Liver (tissue), 3 donors: ENCODE data around the gene EZR.
A peak's percentile ranks its signal among the peaks of the same experiment; 100 is the strongest.

Source experiments
- HNF4G ChIP-seq: IDR thresholded peaks from 2 replicates; pipeline ENCODE4 v1.6.1; 2016; ENCODE audit warnings: antibody characterized with exemption
- JUND ChIP-seq, 2 donors: IDR thresholded peaks; 2 replicates each; pipeline ENCODE4 v1.6.1; 2016; ENCODE audit warnings: antibody characterized with exemption in 2 of 2
- RAD21 ChIP-seq, 2 donors: IDR thresholded peaks; 2 replicates each; pipeline ENCODE4 v1.6.1; 2016; ENCODE audit warnings: antibody characterized with exemption in 2 of 2, mild to moderate bottlenecking in 2 of 2
- SP1 ChIP-seq: IDR thresholded peaks from 2 replicates; pipeline ENCODE4 v1.6.1; 2018; ENCODE audit warnings: antibody characterized with exemption, mild to moderate bottlenecking
- TF ChIP-seq, protein P1 (sequence below): fragments of 150-350 bp; IDR thresholded peaks from 2 replicates; pipeline ENCODE4 v1.5.1; 2017; ENCODE audit warnings: improper control_type of control experiment, low read depth, low read length; ENCODE audit not compliant: missing input control
- TF ChIP-seq, protein P2 (sequence below): IDR thresholded peaks from 2 replicates; pipeline ENCODE4 v1.6.1; 2016; ENCODE audit warnings: antibody characterized with exemption
- TF ChIP-seq, protein P3 (sequence below): IDR thresholded peaks from 2 replicates; pipeline ENCODE4 v1.6.1; 2016; ENCODE audit warnings: antibody characterized with exemption, mild to moderate bottlenecking
- donor health status: healthy.
- donor health status: healthy.

DNA sequence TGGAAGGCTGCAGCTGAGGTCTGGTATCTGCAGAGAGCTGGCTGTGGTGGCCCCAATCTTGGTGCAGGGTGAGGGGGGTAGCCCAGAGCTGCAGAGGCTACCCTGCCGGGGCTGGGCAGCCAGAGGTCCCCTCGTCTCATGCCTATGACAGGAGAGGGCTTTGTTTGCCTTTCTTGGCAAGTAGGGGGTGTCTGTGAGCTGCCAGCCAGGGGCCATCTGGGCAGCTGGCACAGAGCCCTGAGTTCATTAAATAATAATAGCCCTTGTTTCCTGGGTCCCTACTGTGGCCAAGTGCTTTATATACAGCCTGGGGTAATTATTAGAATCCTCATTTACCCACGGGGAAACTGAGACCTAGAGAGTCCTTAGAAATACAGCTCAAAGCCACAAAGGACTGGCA is 66.6 kb downstream of the EZR start:
- TF ChIP-seq, protein P1, sequence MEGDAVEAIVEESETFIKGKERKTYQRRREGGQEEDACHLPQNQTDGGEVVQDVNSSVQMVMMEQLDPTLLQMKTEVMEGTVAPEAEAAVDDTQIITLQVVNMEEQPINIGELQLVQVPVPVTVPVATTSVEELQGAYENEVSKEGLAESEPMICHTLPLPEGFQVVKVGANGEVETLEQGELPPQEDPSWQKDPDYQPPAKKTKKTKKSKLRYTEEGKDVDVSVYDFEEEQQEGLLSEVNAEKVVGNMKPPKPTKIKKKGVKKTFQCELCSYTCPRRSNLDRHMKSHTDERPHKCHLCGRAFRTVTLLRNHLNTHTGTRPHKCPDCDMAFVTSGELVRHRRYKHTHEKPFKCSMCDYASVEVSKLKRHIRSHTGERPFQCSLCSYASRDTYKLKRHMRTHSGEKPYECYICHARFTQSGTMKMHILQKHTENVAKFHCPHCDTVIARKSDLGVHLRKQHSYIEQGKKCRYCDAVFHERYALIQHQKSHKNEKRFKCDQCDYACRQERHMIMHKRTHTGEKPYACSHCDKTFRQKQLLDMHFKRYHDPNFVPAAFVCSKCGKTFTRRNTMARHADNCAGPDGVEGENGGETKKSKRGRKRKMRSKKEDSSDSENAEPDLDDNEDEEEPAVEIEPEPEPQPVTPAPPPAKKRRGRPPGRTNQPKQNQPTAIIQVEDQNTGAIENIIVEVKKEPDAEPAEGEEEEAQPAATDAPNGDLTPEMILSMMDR = no peak
- TF ChIP-seq, protein P2, sequence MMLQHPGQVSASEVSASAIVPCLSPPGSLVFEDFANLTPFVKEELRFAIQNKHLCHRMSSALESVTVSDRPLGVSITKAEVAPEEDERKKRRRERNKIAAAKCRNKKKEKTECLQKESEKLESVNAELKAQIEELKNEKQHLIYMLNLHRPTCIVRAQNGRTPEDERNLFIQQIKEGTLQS = no peak
- TF ChIP-seq SP1 = no peak
- peak in 1 of 2 donors; percentile 8 for TF ChIP-seq RAD21 (IDR thresholded peaks at IDR 0.05)
- TF ChIP-seq, protein P3, sequence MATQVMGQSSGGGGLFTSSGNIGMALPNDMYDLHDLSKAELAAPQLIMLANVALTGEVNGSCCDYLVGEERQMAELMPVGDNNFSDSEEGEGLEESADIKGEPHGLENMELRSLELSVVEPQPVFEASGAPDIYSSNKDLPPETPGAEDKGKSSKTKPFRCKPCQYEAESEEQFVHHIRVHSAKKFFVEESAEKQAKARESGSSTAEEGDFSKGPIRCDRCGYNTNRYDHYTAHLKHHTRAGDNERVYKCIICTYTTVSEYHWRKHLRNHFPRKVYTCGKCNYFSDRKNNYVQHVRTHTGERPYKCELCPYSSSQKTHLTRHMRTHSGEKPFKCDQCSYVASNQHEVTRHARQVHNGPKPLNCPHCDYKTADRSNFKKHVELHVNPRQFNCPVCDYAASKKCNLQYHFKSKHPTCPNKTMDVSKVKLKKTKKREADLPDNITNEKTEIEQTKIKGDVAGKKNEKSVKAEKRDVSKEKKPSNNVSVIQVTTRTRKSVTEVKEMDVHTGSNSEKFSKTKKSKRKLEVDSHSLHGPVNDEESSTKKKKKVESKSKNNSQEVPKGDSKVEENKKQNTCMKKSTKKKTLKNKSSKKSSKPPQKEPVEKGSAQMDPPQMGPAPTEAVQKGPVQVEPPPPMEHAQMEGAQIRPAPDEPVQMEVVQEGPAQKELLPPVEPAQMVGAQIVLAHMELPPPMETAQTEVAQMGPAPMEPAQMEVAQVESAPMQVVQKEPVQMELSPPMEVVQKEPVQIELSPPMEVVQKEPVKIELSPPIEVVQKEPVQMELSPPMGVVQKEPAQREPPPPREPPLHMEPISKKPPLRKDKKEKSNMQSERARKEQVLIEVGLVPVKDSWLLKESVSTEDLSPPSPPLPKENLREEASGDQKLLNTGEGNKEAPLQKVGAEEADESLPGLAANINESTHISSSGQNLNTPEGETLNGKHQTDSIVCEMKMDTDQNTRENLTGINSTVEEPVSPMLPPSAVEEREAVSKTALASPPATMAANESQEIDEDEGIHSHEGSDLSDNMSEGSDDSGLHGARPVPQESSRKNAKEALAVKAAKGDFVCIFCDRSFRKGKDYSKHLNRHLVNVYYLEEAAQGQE = no peak
- TF ChIP-seq JUND (IDR thresholded peaks at IDR 0.05) = no peak
- no peak for TF ChIP-seq HNF4G
